ENCODE data around the gene SRD5A1.

The SRD5A1 gene

GRCh38 chr5:6723122-6723815 lies 90.0 kb downstream of the SRD5A1 start:
- Histone ChIP-seq H3K27ac (ENCODE audit: low read depth, low read length) (no peak overlapping the region), H3K9me3 (ENCODE audit: low read length) (no peaks in the 10 kb centered on the region), H3K36me3 (ENCODE audit: insufficient read depth, low read length) (no peaks in the 10 kb centered on the region), H3K4me3 (ENCODE audit: low read depth in 1 of 2, low read length in 2 of 2) (no peak overlapping the region), H3K27me3 (ENCODE audit: control insufficient read depth in 1 of 2, insufficient read depth in 2 of 2, low read length in 2 of 2) (no peaks in the 10 kb centered on the region), H3K9ac (ENCODE audit: low read length) (no peak overlapping the region), H3K4me1 (ENCODE audit: insufficient read depth, low read length) (peaks cover 65% of the 10 kb centered on the region)

- no peak overlapping the region for H3K27ac ChIP-seq (ENCODE audit: low read depth, low read length)
- H3K36me3 ChIP-seq (ENCODE audit: insufficient read depth, low read length) = no peaks in the 10 kb centered on the region
- H3K9ac ChIP-seq (ENCODE audit: low read length) = no peak overlapping the region
- H3K4me3 ChIP-seq (ENCODE audit: low read depth in 1 of 2, low read length in 2 of 2) = no peak overlapping the region
- peaks cover 59% of the 10 kb centered on the region for H3K4me1 ChIP-seq (ENCODE audit: insufficient read depth, low read length)
- H3K9me3 ChIP-seq (ENCODE audit: low read length) = no peaks in the 10 kb centered on the region
- no peaks in the 10 kb centered on the region for H3K27me3 ChIP-seq (ENCODE audit: control insufficient read depth in 1 of 2, insufficient read depth in 2 of 2, low read length in 2 of 2)
Measured at GRCh38 chr5:6723816-6724300, 90.6 kb downstream of the SRD5A1 start.

All from muscle layer of colon (tissue), 2 donors.